Large intestine (tissue), 3 donors: ENCODE data around the gene FGGY. TPM values are rescaled to one million over a fixed set of nuclear protein-coding genes. Genes with fewer than 3 reads are reported as not detected.
"Not testable (repeated sequence)": the region's sequence is repeated elsewhere in the genome, so short reads cannot be mapped to it uniquely, and the experiment has no call there.

Experiments
- DNase-seq, 2 donors: peaks; one replicate each; pipeline versions ENCODE4 v3.0.0 to v3.0.0-alpha.2; 2013
- H3K27ac ChIP-seq: one replicate; pipeline ENCODE4 v1.5.1; 2013; ENCODE audit warnings: low read length
- H3K27me3 ChIP-seq: 2 replicates; pipeline ENCODE4 v1.6.1; 2013; ENCODE audit warnings: low read length; ENCODE audit not compliant: control insufficient read depth, insufficient read depth
- H3K36me3 ChIP-seq: 2 replicates; pipeline ENCODE4 v1.6.1; 2013; ENCODE audit warnings: low read length; ENCODE audit not compliant: control insufficient read depth, insufficient read depth
- H3K4me1 ChIP-seq: one replicate; pipeline ENCODE4 v1.6.1; 2013; ENCODE audit warnings: low read length; ENCODE audit not compliant: control insufficient read depth, insufficient read depth
- H3K4me3 ChIP-seq: one replicate; pipeline ENCODE4 v1.5.1; 2013; ENCODE audit warnings: low read length
- H3K9me3 ChIP-seq: one replicate; pipeline ENCODE4 v1.6.1; 2013; ENCODE audit warnings: mild to moderate bottlenecking, low read depth, low read length, moderate library complexity; ENCODE audit not compliant: control insufficient read depth
- WGBS: methylation state at CpG from one replicate; pipeline ENCODE4 v1.1.5; 2013; ENCODE audit warnings: low lambda C conversion rate; ENCODE audit not compliant: insufficient coverage; 5-methylcytosine and 5-hydroxymethylcytosine counted together
- polyA plus RNA-seq: library from polyadenylated mRNA; unstranded; fragments of 120-200 nt; gene quantifications from one replicate; pipeline ENCODE4 v1.2.1, GENCODE V29; 2013

The FGGY gene
- polyA plus RNA-seq, 1 donor, result 17.5 TPM

DNA sequence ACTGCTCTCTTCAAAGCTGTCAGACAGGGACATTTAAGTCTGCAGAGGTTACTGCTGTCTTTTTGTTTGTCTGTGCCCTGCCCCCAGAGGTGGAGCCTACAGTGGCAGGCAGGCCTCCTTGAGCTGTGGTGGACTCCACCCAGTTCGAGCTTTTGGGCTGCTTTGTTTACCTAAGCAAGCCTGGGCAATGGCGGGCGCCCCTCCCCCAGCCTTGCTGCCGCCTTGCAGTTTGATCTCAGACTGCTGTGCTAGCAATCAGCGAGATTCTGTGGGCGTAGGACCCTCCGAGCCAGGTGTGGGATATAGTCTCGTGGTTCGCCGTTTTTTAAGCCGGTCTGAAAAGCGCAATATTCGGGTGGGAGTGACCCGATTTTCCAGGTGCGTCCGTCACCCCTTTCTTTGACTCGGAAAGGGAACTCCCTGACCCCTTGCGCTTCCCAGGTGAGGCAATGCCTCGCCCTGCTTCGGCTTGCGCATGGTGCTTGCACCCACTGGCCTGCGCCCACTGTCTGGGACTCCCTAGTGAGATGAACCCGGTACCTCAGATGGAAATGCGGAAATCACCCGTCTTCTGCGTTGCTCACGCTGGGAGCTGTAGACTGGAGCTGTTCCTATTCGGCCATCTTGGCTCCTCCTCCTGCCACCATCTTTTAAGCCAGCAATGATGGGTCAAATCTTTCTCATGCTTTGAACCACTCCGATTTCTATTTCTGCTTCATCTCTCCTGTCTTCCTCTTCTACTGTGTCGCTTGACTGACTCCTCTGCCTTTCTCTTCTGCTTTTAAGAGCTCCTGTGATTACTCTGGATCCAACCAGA is 356.5 kb downstream of the FGGY start:
- WGBS, result 100% methylated on average over 1 of the region's 30 CpGs
- H3K27me3 ChIP-seq, H3K27ac ChIP-seq, H3K4me3 ChIP-seq, H3K4me1 ChIP-seq, H3K36me3 ChIP-seq, DNase-seq, H3K9me3 ChIP-seq: not testable (repeated sequence)

DNA sequence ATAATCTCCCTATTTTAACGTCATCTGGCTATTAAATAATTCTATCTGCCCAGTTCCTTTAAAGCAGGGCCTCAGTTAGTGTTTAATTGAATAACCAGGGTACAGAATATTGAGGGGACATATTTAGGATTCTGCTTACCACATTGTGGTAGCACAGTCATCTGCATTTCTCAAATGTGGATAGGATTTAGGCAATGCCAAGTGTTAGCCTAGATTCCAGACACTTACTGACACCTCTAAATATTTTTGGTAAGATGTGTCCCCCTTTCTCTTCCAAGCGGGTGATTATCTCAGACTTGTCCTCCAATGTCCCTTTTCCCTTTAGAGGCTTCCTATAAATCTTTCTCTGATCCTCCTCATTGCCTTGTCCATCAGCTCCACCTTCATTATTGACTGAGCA is 357.1 kb downstream of the FGGY start:
- H3K4me3 ChIP-seq, result no peak overlapping the region
- no peaks in the 10 kb centered on the region for H3K9me3 ChIP-seq
- no peak for DNase-seq
- no peaks in the 10 kb centered on the region for H3K27me3 ChIP-seq
- WGBS, result no CpG with 5 or more reads among the region's 2 CpGs
- no peaks in the 10 kb centered on the region for H3K4me1 ChIP-seq
- H3K36me3 ChIP-seq, result no peaks in the 10 kb centered on the region
- H3K27ac ChIP-seq, result no peak overlapping the region

DNA sequence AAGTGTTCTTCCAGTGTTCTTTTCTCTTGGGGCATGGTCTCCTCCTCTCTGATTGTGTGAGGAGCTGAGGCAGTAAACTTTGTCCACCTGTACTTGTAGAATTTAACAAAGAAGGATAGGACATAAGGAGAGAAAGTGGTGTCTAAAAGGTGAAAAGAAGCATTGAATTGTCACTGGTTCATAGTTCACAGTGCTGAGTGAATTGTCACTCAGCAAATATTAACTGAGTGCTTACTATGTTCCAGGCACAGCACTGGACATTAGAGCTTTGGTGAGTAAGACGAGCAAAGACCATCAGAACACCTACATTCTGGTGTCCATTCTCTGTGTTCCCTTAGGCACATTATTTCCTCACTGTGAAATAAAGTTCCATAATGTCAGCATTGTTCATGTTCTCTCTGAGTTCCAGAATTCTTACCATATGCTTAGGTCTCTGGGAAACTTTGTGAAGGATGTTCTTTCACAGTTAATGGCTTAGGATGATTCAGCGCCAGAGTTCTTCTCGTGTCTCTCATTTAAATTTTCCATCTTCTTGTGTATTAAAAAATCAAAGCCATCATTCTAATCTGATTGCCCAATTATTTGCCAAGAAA is 361.1 kb downstream of the FGGY start:
- no peak for DNase-seq
- H3K4me3 ChIP-seq, result no peak overlapping the region
- H3K27me3 ChIP-seq, result no peaks in the 10 kb centered on the region
- no peak overlapping the region for H3K27ac ChIP-seq
- no CpG with 5 or more reads among the region's 3 CpGs for WGBS
- no peaks in the 10 kb centered on the region for H3K4me1 ChIP-seq
- no peaks in the 10 kb centered on the region for H3K9me3 ChIP-seq
- H3K36me3 ChIP-seq, result no peaks in the 10 kb centered on the region

DNA sequence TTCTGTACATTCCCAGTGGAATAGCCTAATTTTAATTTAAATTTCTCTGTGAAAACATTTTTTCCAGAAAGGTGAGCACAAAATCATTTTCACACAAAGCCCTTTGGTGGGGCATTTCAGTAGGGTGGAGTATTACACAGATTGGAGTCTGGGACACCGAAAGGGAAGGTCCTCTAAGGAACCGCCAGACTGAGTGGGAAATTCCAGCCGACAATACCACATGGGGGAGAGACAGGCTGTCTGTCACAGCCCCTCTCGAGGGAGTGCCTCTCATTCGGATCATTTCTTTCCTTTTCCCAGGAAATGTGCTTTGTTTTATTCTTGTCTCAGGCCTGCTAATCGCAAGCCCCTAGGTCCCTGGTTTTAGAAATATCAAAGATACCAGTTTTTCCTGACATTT is 367.3 kb downstream of the FGGY start:
- no peak for DNase-seq
- H3K9me3 ChIP-seq, result peaks cover 4% of the 10 kb centered on the region
- WGBS, result 100% methylated on average over 1 of the region's 6 CpGs
- H3K4me3 ChIP-seq, result no peak overlapping the region
- peaks cover 4% of the 10 kb centered on the region for H3K36me3 ChIP-seq
- H3K27me3 ChIP-seq, result no peaks in the 10 kb centered on the region
- no peaks in the 10 kb centered on the region for H3K4me1 ChIP-seq
- H3K27ac ChIP-seq, result no peak overlapping the region

DNA sequence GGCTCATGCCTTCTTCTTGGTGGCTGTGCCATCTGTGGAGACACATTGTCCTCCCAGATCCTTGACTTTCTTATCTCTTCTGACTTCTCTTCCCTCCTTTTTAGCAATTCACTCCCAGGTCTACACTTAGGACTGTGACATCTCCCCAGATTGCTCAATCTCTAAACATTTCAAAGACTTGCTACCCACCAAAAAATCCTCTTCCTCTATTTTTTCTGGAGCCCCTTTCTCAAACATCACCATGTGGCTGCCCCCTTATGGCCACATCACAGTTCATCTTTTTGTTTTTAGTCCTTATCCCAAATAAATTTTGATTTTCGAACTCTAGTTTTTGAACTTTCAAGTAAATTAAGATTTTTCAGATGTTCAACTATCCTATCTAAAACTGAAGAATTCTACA is 369.2 kb downstream of the FGGY start:
- peaks cover 4% of the 10 kb centered on the region for H3K36me3 ChIP-seq
- H3K9me3 ChIP-seq, result peaks cover 4% of the 10 kb centered on the region
- no peak for DNase-seq
- H3K27ac ChIP-seq, result no peak overlapping the region
- no peaks in the 10 kb centered on the region for H3K27me3 ChIP-seq
- no peak overlapping the region for H3K4me3 ChIP-seq
- WGBS, result 100% methylated on average over 1 of the region's 1 CpG
- H3K4me1 ChIP-seq, result no peaks in the 10 kb centered on the region

DNA sequence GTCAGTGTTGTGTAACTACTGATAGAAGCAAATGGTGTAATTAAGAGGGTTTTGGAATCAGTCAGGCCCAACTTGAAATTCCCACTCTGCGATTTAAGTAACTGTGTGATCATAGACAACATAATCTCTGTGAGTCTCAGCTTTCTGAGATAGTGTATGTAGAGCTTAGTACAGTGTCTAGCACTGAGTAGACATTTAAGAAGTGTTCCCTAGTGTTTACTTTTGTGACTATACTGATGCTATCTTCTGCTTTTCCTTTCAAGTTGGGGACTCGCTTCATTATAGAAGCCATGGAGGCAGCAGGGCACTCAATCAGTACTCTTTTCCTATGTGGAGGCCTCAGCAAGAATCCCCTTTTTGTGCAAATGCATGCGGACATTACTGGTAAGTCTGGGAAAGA is 370.1 kb downstream of the FGGY start:
- Histone ChIP-seq H3K4me3 (no peak overlapping the region), H3K9me3 (peaks cover 4% of the 10 kb centered on the region), H3K27ac (no peak overlapping the region), H3K27me3 (no peaks in the 10 kb centered on the region), H3K36me3 (peaks cover 8% of the 10 kb centered on the region), H3K4me1 (no peaks in the 10 kb centered on the region)
- WGBS, result no CpG with 5 or more reads among the region's 3 CpGs
- DNase-seq, result no peak

DNA sequence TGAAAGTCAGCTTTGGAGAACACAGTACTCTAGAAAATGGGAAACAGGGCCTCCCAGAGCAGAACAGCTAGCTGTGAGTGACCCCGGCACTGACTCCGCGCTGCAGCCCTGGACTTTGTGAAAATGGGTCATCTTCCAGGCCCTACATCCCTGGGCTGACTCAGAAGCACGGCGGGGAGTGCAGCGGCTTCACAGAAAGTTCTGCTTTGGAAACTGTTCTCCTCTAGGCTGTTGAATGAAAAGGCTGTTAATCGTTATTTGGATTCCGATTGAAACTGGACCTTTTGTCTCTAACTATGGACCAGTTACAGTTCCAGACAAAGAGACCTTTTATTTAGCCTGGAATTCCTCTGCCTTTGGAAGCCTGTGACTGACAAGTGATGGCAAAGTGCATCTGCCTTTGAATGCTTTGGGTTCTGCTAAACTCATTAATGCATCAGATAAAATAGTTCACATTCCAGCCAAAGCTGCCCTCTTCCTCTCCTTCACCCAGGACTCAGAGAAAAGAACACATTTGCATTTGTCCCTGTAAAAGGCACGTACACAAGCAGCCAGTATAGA is 372.9 kb downstream of the FGGY start:
- no CpG with 5 or more reads among the region's 9 CpGs for WGBS
- H3K4me1 ChIP-seq, result no peaks in the 10 kb centered on the region
- DNase-seq, result no peak
- peaks cover 4% of the 10 kb centered on the region for H3K9me3 ChIP-seq
- H3K4me3 ChIP-seq, result no peak overlapping the region
- H3K36me3 ChIP-seq, result peaks cover 8% of the 10 kb centered on the region
- no peaks in the 10 kb centered on the region for H3K27me3 ChIP-seq
- no peak overlapping the region for H3K27ac ChIP-seq

DNA sequence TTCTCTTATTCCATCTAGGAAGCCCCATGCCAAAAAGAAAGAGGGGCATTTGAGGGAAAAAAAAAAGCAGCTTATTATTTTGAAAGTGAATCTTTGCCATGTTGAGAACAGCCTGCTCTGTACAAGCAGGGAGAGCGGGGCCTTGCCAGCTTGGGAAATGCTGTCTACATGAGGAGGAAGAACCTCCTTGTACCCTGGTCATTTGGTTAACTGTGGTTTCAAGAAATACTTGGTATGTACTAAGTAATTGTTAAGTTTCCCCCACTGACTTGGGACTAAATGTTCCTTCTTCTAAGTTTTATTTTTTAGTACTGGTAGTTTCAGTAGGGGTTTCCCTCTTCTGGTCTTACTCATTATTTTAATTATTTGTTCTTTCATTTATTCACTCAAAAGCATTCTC is 373.8 kb downstream of the FGGY start:
- Histone ChIP-seq H3K27me3 (no peaks in the 10 kb centered on the region), H3K4me1 (no peaks in the 10 kb centered on the region), H3K27ac (no peak overlapping the region), H3K36me3 (peaks cover 8% of the 10 kb centered on the region), H3K4me3 (no peak overlapping the region), H3K9me3 (peaks cover 1% of the 10 kb centered on the region)
- no CpG with 5 or more reads among the region's 1 CpG for WGBS
- DNase-seq, result no peak

DNA sequence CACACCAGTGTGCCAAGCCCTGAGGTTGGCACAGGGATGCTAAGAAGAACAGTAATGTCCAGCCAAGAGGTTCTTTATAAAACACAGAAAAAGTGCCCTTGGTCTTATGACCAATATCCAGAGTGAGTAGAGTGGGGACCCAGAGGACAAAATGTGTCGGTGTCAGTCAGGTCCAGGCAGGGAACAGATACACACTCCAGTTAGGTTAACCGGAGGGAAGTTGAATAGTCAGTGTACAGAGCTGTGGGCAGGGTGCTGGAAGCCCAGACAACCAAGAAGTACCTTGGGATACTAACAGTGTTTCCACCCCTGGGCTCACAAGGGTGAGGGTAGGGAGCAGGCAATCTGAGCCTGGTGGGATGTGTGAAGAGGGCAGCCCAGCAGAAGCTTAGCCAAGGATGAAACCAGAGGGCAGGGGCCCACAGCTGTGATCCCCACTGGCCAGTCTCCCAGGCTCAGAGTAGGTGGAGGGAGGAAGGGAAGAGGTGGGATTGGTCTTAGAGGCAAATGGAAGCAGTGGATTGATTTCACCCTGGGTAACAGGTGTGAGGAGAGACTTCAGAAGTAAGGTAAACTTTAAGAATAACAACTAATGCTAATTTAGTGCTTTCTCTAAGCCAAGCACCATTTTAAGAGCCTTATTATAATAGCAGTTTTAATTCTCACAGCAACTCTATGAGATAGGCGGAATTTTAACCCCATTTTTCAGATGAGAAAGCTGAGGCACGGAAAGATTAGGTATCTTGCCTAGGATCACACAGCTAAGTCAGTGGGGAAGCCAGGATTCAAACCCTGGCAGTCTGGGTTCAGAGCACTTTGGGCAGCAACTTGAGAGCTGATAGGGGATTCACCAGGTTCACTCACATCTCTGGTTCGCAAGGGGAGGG is 374.4 kb downstream of the FGGY start:
- Histone ChIP-seq H3K4me1 (no peaks in the 10 kb centered on the region), H3K4me3 (no peak overlapping the region), H3K27ac (no peak overlapping the region), H3K36me3 (peaks cover 8% of the 10 kb centered on the region), H3K27me3 (no peaks in the 10 kb centered on the region), H3K9me3 (no peaks in the 10 kb centered on the region)
- DNase-seq, result no peak
- no CpG with 5 or more reads among the region's 5 CpGs for WGBS

DNA sequence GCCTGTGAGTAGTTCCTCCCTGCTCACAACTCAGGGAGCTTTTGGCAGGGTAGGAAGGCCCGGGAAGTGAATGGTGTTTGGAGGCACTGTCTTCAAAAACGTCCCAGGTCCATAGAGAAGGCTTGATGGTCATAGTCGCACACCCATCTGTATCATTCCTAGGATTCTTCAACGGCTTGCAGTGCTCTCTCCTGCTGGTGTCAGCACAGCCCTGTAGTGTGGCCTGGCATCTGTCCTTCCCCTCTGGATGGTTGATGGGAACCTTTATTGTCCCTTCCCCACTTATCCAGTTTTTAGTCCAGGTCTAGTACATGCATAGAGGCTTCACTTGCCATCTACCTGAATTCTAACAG is 375.0 kb downstream of the FGGY start:
- Histone ChIP-seq H3K27me3 (no peaks in the 10 kb centered on the region), H3K4me1 (no peaks in the 10 kb centered on the region), H3K4me3 (no peak overlapping the region), H3K9me3 (no peaks in the 10 kb centered on the region), H3K27ac (no peak overlapping the region), H3K36me3 (peaks cover 8% of the 10 kb centered on the region)
- no CpG with 5 or more reads among the region's 4 CpGs for WGBS
- DNase-seq, result no peak
